HEK293T (cell line): ENCODE results near the gene LCLAT1.

Experiments
- CTCF ChIA-PET: fragments of 350-600 bp; formaldehyde crosslinking; extraction: SDS; loops from one replicate; lab custom pipeline; 2021; ENCODE audit warnings: antibody characterized with exemption, inconsistent platforms; lab: Yijun Ruan, JAX
- POLR2A ChIA-PET: fragments of 350-600 bp; formaldehyde crosslinking; extraction: SDS; loops from one replicate; lab custom pipeline; 2020; ENCODE audit warnings: antibody characterized with exemption, inconsistent platforms; lab: Yijun Ruan, JAX
- DNase-seq: peaks from one replicate; pipeline ENCODE4 v3.0.0; 2012; ENCODE audit warnings: mixed read lengths; ENCODE audit errors: extremely low spot score
- ARNT ChIP-seq: fragments of 450-650 bp; IDR thresholded peaks from 2 replicates; pipeline ENCODE4 v1.6.1; 2017; ENCODE audit warnings: mild to moderate bottlenecking
- BHLHE40 ChIP-seq: fragments of 450-650 bp; IDR thresholded peaks from 2 replicates; pipeline ENCODE4 v1.6.1; 2016; ENCODE audit warnings: mild to moderate bottlenecking, moderate library complexity, borderline replicate concordance
- CTBP1 ChIP-seq: fragments of 450-650 bp; IDR thresholded peaks from 2 replicates; pipeline ENCODE4 v1.6.1; 2016; ENCODE audit warnings: borderline replicate concordance
- ELF4 ChIP-seq: fragments of 450-650 bp; IDR thresholded peaks from 2 replicates; pipeline ENCODE4 v1.6.1; 2017; ENCODE audit warnings: antibody characterized with exemption
- FOXA1 ChIP-seq: fragments of 450-650 bp; IDR thresholded peaks from 2 replicates; pipeline ENCODE4 v1.6.1; 2016; ENCODE audit warnings: mild to moderate bottlenecking
- FOXK2 ChIP-seq: fragments of 450-650 bp; IDR thresholded peaks from 2 replicates; pipeline ENCODE4 v1.6.1; 2016; ENCODE audit warnings: mild to moderate bottlenecking
- FOXM1 ChIP-seq: fragments of 450-650 bp; IDR thresholded peaks from 2 replicates; pipeline ENCODE4 v1.6.1; 2017; ENCODE audit warnings: mild to moderate bottlenecking, borderline replicate concordance
- HDGF ChIP-seq: fragments of 450-650 bp; IDR thresholded peaks from 2 replicates; pipeline ENCODE4 v1.6.1; 2017; ENCODE audit warnings: antibody characterized with exemption, borderline replicate concordance
- L3MBTL2 ChIP-seq: fragments of 450-650 bp; conservative IDR thresholded peaks from 2 replicates; pipeline ENCODE4 v1.6.1; 2016; ENCODE audit warnings: mild to moderate bottlenecking
- LEF1 ChIP-seq: fragments of 450-650 bp; IDR thresholded peaks from 2 replicates; pipeline ENCODE4 v1.6.1; 2017; ENCODE audit warnings: mild to moderate bottlenecking, borderline replicate concordance
- NFRKB ChIP-seq: fragments of 450-650 bp; IDR thresholded peaks from 2 replicates; pipeline ENCODE4 v1.6.1; 2016; ENCODE audit warnings: mild to moderate bottlenecking, moderate library complexity
- SP1 ChIP-seq: fragments of 450-650 bp; IDR thresholded peaks from 2 replicates; pipeline ENCODE4 v1.6.1; 2017
- SUZ12 ChIP-seq: fragments of 450-650 bp; IDR thresholded peaks from 2 replicates; pipeline ENCODE4 v1.6.1; 2016; ENCODE audit warnings: mild to moderate bottlenecking
- TARDBP ChIP-seq: fragments of 450-650 bp; IDR thresholded peaks from 2 replicates; pipeline ENCODE4 v1.6.1; 2016
- ZNF384 ChIP-seq: fragments of 450-650 bp; IDR thresholded peaks from 2 replicates; pipeline ENCODE4 v1.6.1; 2016
- TF ChIP-seq, protein P1 (sequence below): fragments of 450-650 bp; IDR thresholded peaks from 2 replicates; pipeline ENCODE4 v1.6.1; 2016

The LCLAT1 gene

GRCh38 chr2:30678410-30679137 is 231.5 kb downstream of the LCLAT1 start:
- ChIA-PET POLR2A (no interaction called here), CTCF (no interaction called here)
- no peak for DNase-seq
- TF ChIP-seq SP1: no peak
- no peak for TF ChIP-seq NFRKB
- TF ChIP-seq, protein P1, sequence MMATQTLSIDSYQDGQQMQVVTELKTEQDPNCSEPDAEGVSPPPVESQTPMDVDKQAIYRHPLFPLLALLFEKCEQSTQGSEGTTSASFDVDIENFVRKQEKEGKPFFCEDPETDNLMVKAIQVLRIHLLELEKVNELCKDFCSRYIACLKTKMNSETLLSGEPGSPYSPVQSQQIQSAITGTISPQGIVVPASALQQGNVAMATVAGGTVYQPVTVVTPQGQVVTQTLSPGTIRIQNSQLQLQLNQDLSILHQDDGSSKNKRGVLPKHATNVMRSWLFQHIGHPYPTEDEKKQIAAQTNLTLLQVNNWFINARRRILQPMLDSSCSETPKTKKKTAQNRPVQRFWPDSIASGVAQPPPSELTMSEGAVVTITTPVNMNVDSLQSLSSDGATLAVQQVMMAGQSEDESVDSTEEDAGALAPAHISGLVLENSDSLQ: no peak
- TF ChIP-seq FOXM1: no peak
- TF ChIP-seq FOXK2: no peak
- no peak for TF ChIP-seq SUZ12
- TF ChIP-seq CTBP1: no peak
- no peak for TF ChIP-seq ZNF384
- TF ChIP-seq LEF1: no peak
- no peak for TF ChIP-seq ARNT
- no peak for TF ChIP-seq HDGF
- no peak for TF ChIP-seq L3MBTL2
- no peak for TF ChIP-seq FOXA1

- ChIA-PET POLR2A (no interaction called here), CTCF (no interaction called here)
- peak; percentile 2 for DNase-seq
- TF ChIP-seq ELF4 (no peak), FOXK2 (no peak), SP1 (no peak), FOXA1 (no peak), BHLHE40 (no peak), TARDBP (no peak), L3MBTL2 (no peak), ARNT (no peak), LEF1 (no peak), NFRKB (no peak), SUZ12 (no peak), HDGF (no peak), ZNF384 (no peak), CTBP1 (no peak), FOXM1 (no peak)
- TF ChIP-seq, protein P1: no peak
Observed at GRCh38 chr2:30679426-30680088, 232.5 kb downstream of the LCLAT1 start.

- ChIA-PET POLR2A (no interaction called here), CTCF (no interaction called here)
- TF ChIP-seq SP1 (no peak), FOXK2 (no peak), CTBP1 (no peak), SUZ12 (no peak), FOXA1 (no peak), HDGF (no peak), ARNT (no peak), TARDBP (no peak), ZNF384 (no peak), ELF4 (no peak), FOXM1 (no peak), LEF1 (no peak), L3MBTL2 (no peak), BHLHE40 (no peak), NFRKB (no peak)
- TF ChIP-seq, protein P1: no peak
- DNase-seq: no peak
Observed at GRCh38 chr2:30680121-30680520, 233.1 kb downstream of the LCLAT1 start.

DNA sequence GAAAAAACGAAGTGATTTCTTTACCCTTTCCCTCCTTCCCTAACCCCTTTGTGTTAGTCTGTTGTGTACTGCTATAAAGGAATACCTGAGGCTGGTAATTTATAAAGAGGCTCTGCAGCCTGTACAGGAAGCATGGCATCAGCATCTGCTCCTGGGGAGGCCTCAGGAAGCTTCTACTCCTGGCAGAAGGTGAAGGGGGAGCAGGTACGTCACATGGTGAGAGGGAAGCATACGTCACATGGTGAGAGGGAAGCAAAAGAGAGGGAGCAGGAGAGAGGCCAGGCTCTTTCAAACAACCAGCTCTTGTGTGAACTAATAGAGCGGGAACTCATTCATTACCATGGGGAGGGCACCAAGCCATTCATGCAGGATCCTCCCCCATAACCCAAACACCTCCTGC is 234.0 kb downstream of the LCLAT1 start:
- no peak for DNase-seq
- ChIA-PET POLR2A (no interaction called here), CTCF (no interaction called here)
- no peak for TF ChIP-seq FOXA1
- TF ChIP-seq SP1: no peak
- TF ChIP-seq FOXM1: no peak
- TF ChIP-seq LEF1: no peak
- no peak for TF ChIP-seq ARNT
- TF ChIP-seq BHLHE40: no peak
- no peak for TF ChIP-seq ZNF384
- TF ChIP-seq CTBP1: no peak
- TF ChIP-seq L3MBTL2: no peak
- TF ChIP-seq, protein P1: no peak
- TF ChIP-seq NFRKB: no peak
- TF ChIP-seq HDGF: no peak
- TF ChIP-seq FOXK2: no peak
- no peak for TF ChIP-seq ELF4

GRCh38 chr2:30683236-30683956 is 236.3 kb downstream of the LCLAT1 start:
- no peak for DNase-seq
- no peak for TF ChIP-seq L3MBTL2
- no peak for TF ChIP-seq ARNT
- TF ChIP-seq FOXA1: no peak
- no peak for TF ChIP-seq ELF4
- no peak for TF ChIP-seq NFRKB
- TF ChIP-seq SUZ12: no peak
- TF ChIP-seq HDGF: no peak
- TF ChIP-seq SP1: no peak
- POLR2A ChIA-PET: no interaction called here
- CTCF ChIA-PET: no interaction called here
